Endothelial cell (in vitro differentiated cells): ENCODE data around the gene BTBD7. TPM values are rescaled to one million over a fixed set of nuclear protein-coding genes. Genes with fewer than 3 reads are reported as not detected.

Source experiments
- DNase-seq: peaks from one replicate; pipeline ENCODE4 v3.0.0; 2021; ENCODE audit warnings: low spot score
- H3K27ac Mint-ChIP-seq: one replicate; pipeline ENCODE4 v1.8.0; 2021; ENCODE audit warnings: mixed read lengths, inconsistent platforms; ENCODE audit not compliant: unreplicated experiment
- H3K27me3 Mint-ChIP-seq: one replicate; pipeline ENCODE4 v1.8.0; 2021; ENCODE audit warnings: mild to moderate bottlenecking, moderate library complexity, mixed read lengths, inconsistent platforms; ENCODE audit not compliant: unreplicated experiment
- H3K36me3 Mint-ChIP-seq: one replicate; pipeline ENCODE4 v1.8.0; 2021; ENCODE audit warnings: mild to moderate bottlenecking, low read depth, mixed read lengths, inconsistent platforms; ENCODE audit not compliant: unreplicated experiment
- H3K4me1 Mint-ChIP-seq: one replicate; pipeline ENCODE4 v1.8.0; 2021; ENCODE audit warnings: mild to moderate bottlenecking, mixed read lengths, inconsistent platforms; ENCODE audit not compliant: unreplicated experiment
- H3K4me3 Mint-ChIP-seq: one replicate; pipeline ENCODE4 v1.8.0; 2021; ENCODE audit warnings: mild to moderate bottlenecking, mixed read lengths, inconsistent platforms; ENCODE audit not compliant: unreplicated experiment
- H3K9me3 Mint-ChIP-seq: one replicate; pipeline ENCODE4 v1.8.0; 2021; ENCODE audit warnings: mixed read lengths, inconsistent platforms; ENCODE audit not compliant: unreplicated experiment
- CTCF ChIP-seq: fragments of 200-600 bp; sonication (generic); IDR thresholded peaks from one replicate; pipeline ENCODE4 v1.5.0; 2021; ENCODE audit warnings: antibody characterized with exemption; ENCODE audit not compliant: unreplicated experiment
- total RNA-seq: library from RNA; stranded (reverse); fragmentation: NEBNext Ultra II Directional; extraction: Animal tissue kit (Norgen Biotek cat#: 25700); gene quantifications from one replicate; pipeline ENCODE4 v1.2.1, GENCODE V29; 2021; ENCODE audit not compliant: unreplicated experiment

BTBD7 gene
- total RNA-seq, 1 donor from 2014 or later: 71.1 TPM

- Mint-ChIP-seq H3K27me3 (peaks cover 4% of the 10 kb centered on the region), H3K36me3 (peaks cover 23% of the 10 kb centered on the region), H3K4me1 (no peaks in the 10 kb centered on the region), H3K9me3 (no peaks in the 10 kb centered on the region), H3K27ac (peak overlapping the region; percentile 37), H3K4me3 (peak overlapping the region; percentile 19)
- no peak for DNase-seq
- no peak for TF ChIP-seq CTCF
Observed at GRCh38 chr14:93230539-93230938, 102.3 kb downstream of the BTBD7 start.

- H3K9me3 Mint-ChIP-seq: no peaks in the 10 kb centered on the region
- peaks cover 27% of the 10 kb centered on the region for H3K36me3 Mint-ChIP-seq
- H3K4me1 Mint-ChIP-seq: no peaks in the 10 kb centered on the region
- H3K27me3 Mint-ChIP-seq: peaks cover 2% of the 10 kb centered on the region
- H3K27ac Mint-ChIP-seq: no peak overlapping the region
- DNase-seq: no peak
- TF ChIP-seq CTCF: no peak
- no peak overlapping the region for H3K4me3 Mint-ChIP-seq
Observed at GRCh38 chr14:93228550-93228949, 104.3 kb downstream of the BTBD7 start.

GRCh38 chr14:93223565-93223964, 109.3 kb downstream of the BTBD7 start:
- no peak overlapping the region for H3K4me3 Mint-ChIP-seq
- no peaks in the 10 kb centered on the region for H3K4me1 Mint-ChIP-seq
- H3K9me3 Mint-ChIP-seq: no peaks in the 10 kb centered on the region
- TF ChIP-seq CTCF: no peak
- no peak for DNase-seq
- no peak overlapping the region for H3K27ac Mint-ChIP-seq
- H3K27me3 Mint-ChIP-seq: peaks cover 1% of the 10 kb centered on the region
- peaks cover 32% of the 10 kb centered on the region for H3K36me3 Mint-ChIP-seq

- Mint-ChIP-seq H3K27me3 (peaks cover 1% of the 10 kb centered on the region), H3K9me3 (no peaks in the 10 kb centered on the region), H3K4me3 (no peak overlapping the region), H3K27ac (no peak overlapping the region), H3K4me1 (no peaks in the 10 kb centered on the region), H3K36me3 (peaks cover 27% of the 10 kb centered on the region)
- DNase-seq: no peak
- TF ChIP-seq CTCF: no peak
Observed at GRCh38 chr14:93220509-93220908, 112.3 kb downstream of the BTBD7 start.

GRCh38 chr14:93219103-93219726, 113.6 kb downstream of the BTBD7 start:
- Mint-ChIP-seq H3K4me1 (no peaks in the 10 kb centered on the region), H3K36me3 (peaks cover 27% of the 10 kb centered on the region), H3K9me3 (no peaks in the 10 kb centered on the region), H3K27ac (no peak overlapping the region), H3K4me3 (no peak overlapping the region), H3K27me3 (peaks cover 1% of the 10 kb centered on the region)
- no peak for TF ChIP-seq CTCF
- DNase-seq: no peak
